22Rv1 (cell line): ENCODE data around the gene HRNR.
"Not testable (repeated sequence)": the region's sequence is repeated elsewhere in the genome, so short reads cannot be mapped to it uniquely, and the experiment has no call there.

Experiments used
- H3K27ac ChIP-seq: fragments of 450-650 bp; 2 replicates; pipeline ENCODE4 v1.5.1; 2017
- CTCF ChIP-seq: fragments of 450-650 bp; IDR thresholded peaks from 2 replicates; pipeline ENCODE4 v1.5.1; 2017; ENCODE audit warnings: mild to moderate bottlenecking
- ZFX ChIP-seq: fragments of 450-650 bp; IDR thresholded peaks from 2 replicates; pipeline ENCODE4 v1.6.1; 2017; ENCODE audit warnings: antibody characterized with exemption, borderline replicate concordance

HRNR gene

DNA sequence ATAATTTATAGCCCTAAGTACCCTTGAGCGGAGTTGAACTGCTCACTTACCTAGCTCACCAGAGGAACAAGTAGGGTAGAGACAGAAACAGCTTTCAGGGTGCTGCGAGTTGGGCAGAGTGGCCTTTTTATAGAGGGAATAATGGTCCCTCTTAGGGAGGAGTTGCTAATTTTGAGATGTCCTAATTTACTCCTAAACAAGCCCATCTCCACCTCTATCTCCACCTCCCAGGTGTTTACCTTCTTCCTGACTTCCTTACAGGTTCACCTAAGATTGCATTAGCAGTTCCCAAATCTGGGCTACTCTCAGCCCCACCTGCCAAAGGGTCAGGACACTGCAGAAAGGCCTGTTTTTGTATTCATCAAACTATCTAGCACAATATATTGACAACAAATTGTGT lies at the start of gene HRNR:
Gene HRNR (minus strand): TSS at position 101 of the 400 bp plus-strand sequence. CDS start 940 bp downstream, outside the sequence.
- no peak within 1 kb of the TSS for H3K27ac ChIP-seq
- no peak for TF ChIP-seq CTCF
- no peak for TF ChIP-seq ZFX

- H3K27ac ChIP-seq, result not testable (repeated sequence)
Measured at GRCh38 chr1:152256394-152256793, 32.4 kb upstream of the HRNR start.

DNA sequence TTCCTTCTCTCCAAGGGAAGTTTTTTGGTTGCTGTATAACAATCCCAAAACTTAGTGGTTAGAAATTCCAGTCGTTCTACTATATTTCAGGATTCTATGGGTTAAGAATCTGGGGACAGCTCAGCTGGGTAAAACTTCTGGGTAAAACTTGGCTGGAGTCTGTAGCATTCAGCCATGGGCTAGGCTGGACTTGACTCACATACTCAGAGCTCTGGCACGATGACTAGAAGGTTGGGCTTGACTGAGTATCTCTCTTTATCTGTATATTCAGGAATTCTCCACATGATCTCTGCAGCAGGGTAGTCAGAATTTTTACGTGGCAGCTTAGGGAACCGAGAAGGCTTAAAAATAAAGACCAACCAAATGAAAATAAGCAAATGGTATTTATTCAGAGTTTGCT lies 28.2 kb upstream of the HRNR start:
- no peak for TF ChIP-seq CTCF
- no peak for TF ChIP-seq ZFX
- no peak overlapping the region for H3K27ac ChIP-seq

DNA sequence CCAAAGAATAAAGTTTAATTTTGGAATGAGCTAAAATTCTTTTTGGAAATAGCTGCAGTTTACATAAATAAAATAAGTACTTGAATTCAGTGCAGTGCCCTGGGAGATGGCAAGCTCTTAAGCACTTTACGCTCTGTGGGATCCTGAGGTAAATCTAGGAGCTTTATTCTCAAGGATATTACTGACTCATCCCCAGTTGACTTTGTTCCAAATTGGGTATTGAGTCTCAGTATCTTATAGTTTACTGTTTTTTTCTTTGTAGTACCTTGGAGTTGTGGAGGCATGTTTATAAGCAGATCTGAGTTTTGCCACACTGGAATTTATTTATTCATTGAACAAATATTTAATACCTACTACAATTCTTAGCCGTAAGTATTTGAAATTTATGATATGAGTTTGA lies 27.4 kb upstream of the HRNR start:
- H3K27ac ChIP-seq, result no peak overlapping the region
- TF ChIP-seq CTCF (no peak), ZFX (no peak)

DNA sequence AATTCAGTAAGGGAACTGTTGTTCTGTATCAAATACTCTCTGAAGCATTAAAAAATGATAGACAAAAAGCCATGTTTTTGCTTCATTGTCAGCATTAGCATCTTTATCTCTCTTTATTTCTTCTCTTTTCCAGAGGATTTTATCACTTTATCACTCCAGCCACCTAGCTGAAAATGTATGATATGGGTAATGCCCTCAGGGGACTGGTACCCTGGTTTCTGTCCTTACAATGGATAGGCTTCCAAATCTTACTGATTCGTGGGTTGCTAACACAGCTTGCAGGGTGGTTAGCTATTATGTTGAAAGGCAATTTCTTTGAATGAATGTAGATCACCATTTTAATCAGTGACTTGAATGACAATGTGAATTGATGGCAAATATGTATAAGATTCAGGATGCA lies 23.3 kb upstream of the HRNR start:
- no peak overlapping the region for H3K27ac ChIP-seq
- TF ChIP-seq ZFX (no peak), CTCF (no peak)

DNA sequence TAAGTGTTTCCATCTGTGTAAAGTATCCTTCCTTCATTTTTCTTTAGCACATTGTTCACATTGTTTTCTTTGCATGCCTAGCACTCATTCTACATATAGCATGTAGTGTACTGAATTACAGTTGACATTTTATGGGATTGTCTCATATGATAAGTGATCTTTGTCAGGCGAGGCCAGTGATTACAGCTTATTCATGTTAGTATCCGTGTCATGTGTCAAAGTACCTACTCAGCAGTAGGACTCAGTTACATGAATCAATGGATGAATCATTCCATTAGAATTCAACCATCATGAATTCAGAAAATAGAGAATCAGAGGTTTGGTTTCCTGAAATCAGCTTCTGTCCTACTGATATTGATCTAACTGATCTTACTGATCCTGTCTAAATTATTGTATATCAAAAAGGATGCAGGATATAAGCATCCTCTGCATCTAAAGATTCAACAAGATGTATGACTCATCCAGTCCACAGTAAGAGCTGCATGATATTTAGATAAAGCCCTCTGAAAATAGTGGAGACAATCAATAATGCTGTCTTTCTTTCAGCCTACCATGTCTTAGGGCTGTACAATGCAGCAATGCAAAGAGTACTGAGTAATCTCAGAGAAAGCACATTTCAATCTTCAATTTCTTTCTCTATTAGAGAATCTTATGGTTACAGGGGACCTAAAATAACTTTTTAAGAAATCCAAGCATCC lies 20.7 kb upstream of the HRNR start:
- no peak overlapping the region for H3K27ac ChIP-seq
- TF ChIP-seq CTCF, result no peak
- TF ChIP-seq ZFX, result no peak

- TF ChIP-seq ZFX (no peak), CTCF (no peak)
- no peak overlapping the region for H3K27ac ChIP-seq
Measured at GRCh38 chr1:152237093-152237492, 13.1 kb upstream of the HRNR start.

DNA sequence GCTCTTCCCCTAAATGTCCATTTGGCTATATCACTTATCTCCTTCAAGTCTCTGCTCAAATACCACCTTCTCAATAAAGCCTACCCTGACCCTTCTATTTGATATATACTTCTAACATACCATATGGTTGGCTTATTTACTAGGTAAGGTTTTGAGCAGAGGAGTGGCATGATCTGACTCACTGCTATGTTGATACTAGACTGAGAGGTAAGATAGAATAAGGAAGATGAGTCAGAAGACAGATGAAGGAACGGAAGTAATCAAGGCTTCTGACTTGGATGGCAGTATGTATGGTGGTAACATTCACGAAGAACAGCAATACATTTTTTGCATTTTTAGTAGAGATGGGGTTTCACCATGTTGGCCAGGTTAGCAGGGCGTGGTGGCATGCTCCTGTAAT lies 4.8 kb upstream of the HRNR start:
- TF ChIP-seq ZFX, result no peak
- TF ChIP-seq CTCF, result no peak
- no peak overlapping the region for H3K27ac ChIP-seq
